HEK293T (cell line): Measurements from ENCODE around the gene TBC1D22A.

Source experiments
- CTCF ChIA-PET: fragments of 350-600 bp; formaldehyde crosslinking; extraction: SDS; loops from one replicate; lab custom pipeline; 2021; ENCODE audit warnings: antibody characterized with exemption, inconsistent platforms; lab: Yijun Ruan, JAX
- POLR2A ChIA-PET: fragments of 350-600 bp; formaldehyde crosslinking; extraction: SDS; loops from one replicate; lab custom pipeline; 2020; ENCODE audit warnings: antibody characterized with exemption, inconsistent platforms; lab: Yijun Ruan, JAX
- DNase-seq: peaks from one replicate; pipeline ENCODE4 v3.0.0; 2012; ENCODE audit warnings: mixed read lengths; ENCODE audit errors: extremely low spot score
- ARNT ChIP-seq: fragments of 450-650 bp; IDR thresholded peaks from 2 replicates; pipeline ENCODE4 v1.6.1; 2017; ENCODE audit warnings: mild to moderate bottlenecking
- BHLHE40 ChIP-seq: fragments of 450-650 bp; IDR thresholded peaks from 2 replicates; pipeline ENCODE4 v1.6.1; 2016; ENCODE audit warnings: mild to moderate bottlenecking, moderate library complexity, borderline replicate concordance
- CTBP1 ChIP-seq: fragments of 450-650 bp; IDR thresholded peaks from 2 replicates; pipeline ENCODE4 v1.6.1; 2016; ENCODE audit warnings: borderline replicate concordance
- ELF4 ChIP-seq: fragments of 450-650 bp; IDR thresholded peaks from 2 replicates; pipeline ENCODE4 v1.6.1; 2017; ENCODE audit warnings: antibody characterized with exemption
- FOXA1 ChIP-seq: fragments of 450-650 bp; IDR thresholded peaks from 2 replicates; pipeline ENCODE4 v1.6.1; 2016; ENCODE audit warnings: mild to moderate bottlenecking
- FOXK2 ChIP-seq: fragments of 450-650 bp; IDR thresholded peaks from 2 replicates; pipeline ENCODE4 v1.6.1; 2016; ENCODE audit warnings: mild to moderate bottlenecking
- FOXM1 ChIP-seq: fragments of 450-650 bp; IDR thresholded peaks from 2 replicates; pipeline ENCODE4 v1.6.1; 2017; ENCODE audit warnings: mild to moderate bottlenecking, borderline replicate concordance
- HDGF ChIP-seq: fragments of 450-650 bp; IDR thresholded peaks from 2 replicates; pipeline ENCODE4 v1.6.1; 2017; ENCODE audit warnings: antibody characterized with exemption, borderline replicate concordance
- L3MBTL2 ChIP-seq: fragments of 450-650 bp; conservative IDR thresholded peaks from 2 replicates; pipeline ENCODE4 v1.6.1; 2016; ENCODE audit warnings: mild to moderate bottlenecking
- LEF1 ChIP-seq: fragments of 450-650 bp; IDR thresholded peaks from 2 replicates; pipeline ENCODE4 v1.6.1; 2017; ENCODE audit warnings: mild to moderate bottlenecking, borderline replicate concordance
- NFRKB ChIP-seq: fragments of 450-650 bp; IDR thresholded peaks from 2 replicates; pipeline ENCODE4 v1.6.1; 2016; ENCODE audit warnings: mild to moderate bottlenecking, moderate library complexity
- PKNOX1 ChIP-seq: fragments of 450-650 bp; IDR thresholded peaks from 2 replicates; pipeline ENCODE4 v1.6.1; 2016
- SP1 ChIP-seq: fragments of 450-650 bp; IDR thresholded peaks from 2 replicates; pipeline ENCODE4 v1.6.1; 2017
- SUZ12 ChIP-seq: fragments of 450-650 bp; IDR thresholded peaks from 2 replicates; pipeline ENCODE4 v1.6.1; 2016; ENCODE audit warnings: mild to moderate bottlenecking
- TARDBP ChIP-seq: fragments of 450-650 bp; IDR thresholded peaks from 2 replicates; pipeline ENCODE4 v1.6.1; 2016
- ZNF384 ChIP-seq: fragments of 450-650 bp; IDR thresholded peaks from 2 replicates; pipeline ENCODE4 v1.6.1; 2016

The TBC1D22A gene

GRCh38 chr22:46905834-46906233 is 143.4 kb downstream of the TBC1D22A start:
- TF ChIP-seq ARNT (no peak), SP1 (no peak), ZNF384 (no peak), PKNOX1 (no peak), L3MBTL2 (no peak), TARDBP (no peak), FOXK2 (no peak), NFRKB (no peak), SUZ12 (no peak), ELF4 (no peak), FOXA1 (no peak)
- ChIA-PET POLR2A (no interaction called here), CTCF (no interaction called here)
- no peak for DNase-seq

GRCh38 chr22:46906326-46907045 is 144.0 kb downstream of the TBC1D22A start:
- no peak for TF ChIP-seq BHLHE40
- TF ChIP-seq L3MBTL2, result no peak
- TF ChIP-seq FOXK2, result no peak
- TF ChIP-seq SP1, result no peak
- no peak for TF ChIP-seq ARNT
- no peak for TF ChIP-seq TARDBP
- TF ChIP-seq HDGF, result no peak
- TF ChIP-seq ELF4, result no peak
- no peak for TF ChIP-seq CTBP1
- TF ChIP-seq PKNOX1, result no peak
- no peak for TF ChIP-seq LEF1
- TF ChIP-seq FOXM1, result no peak
- CTCF ChIA-PET, result no interaction called here
- POLR2A ChIA-PET, result no interaction called here
- DNase-seq, result no peak

GRCh38 chr22:46907241-46908215 is 145.1 kb downstream of the TBC1D22A start:
- ChIA-PET POLR2A (no interaction called here), CTCF (no interaction called here)
- TF ChIP-seq NFRKB (no peak), SP1 (no peak), FOXA1 (no peak), ZNF384 (no peak), HDGF (no peak), CTBP1 (no peak), PKNOX1 (no peak), ARNT (no peak)
- DNase-seq, result no peak

GRCh38 chr22:46908641-46909107 is 146.2 kb downstream of the TBC1D22A start:
- ChIA-PET CTCF (no interaction called here), POLR2A (no interaction called here)
- no peak for DNase-seq
- TF ChIP-seq SUZ12 (no peak), FOXA1 (no peak), ELF4 (no peak), ARNT (no peak), NFRKB (no peak), TARDBP (no peak), HDGF (no peak), PKNOX1 (no peak), BHLHE40 (no peak), LEF1 (no peak), L3MBTL2 (no peak), CTBP1 (no peak), FOXK2 (no peak)

GRCh38 chr22:46909237-46910030 is 147.0 kb downstream of the TBC1D22A start:
- no peak for DNase-seq
- TF ChIP-seq LEF1, result no peak
- no peak for TF ChIP-seq SUZ12
- no peak for TF ChIP-seq TARDBP
- TF ChIP-seq HDGF, result no peak
- TF ChIP-seq ARNT, result no peak
- no peak for TF ChIP-seq L3MBTL2
- TF ChIP-seq BHLHE40, result no peak
- TF ChIP-seq FOXM1, result no peak
- no peak for TF ChIP-seq FOXA1
- TF ChIP-seq CTBP1, result no peak
- no peak for TF ChIP-seq ELF4
- no peak for TF ChIP-seq NFRKB
- TF ChIP-seq PKNOX1, result no peak
- TF ChIP-seq SP1, result no peak
- no peak for TF ChIP-seq ZNF384
- no peak for TF ChIP-seq FOXK2
- ChIA-PET POLR2A (no interaction called here), CTCF (no interaction called here)
